H1 (cell line): ENCODE results near the gene TAMALIN. TPM values are rescaled to one million over a fixed set of nuclear protein-coding genes. Genes with fewer than 3 reads are reported as not detected.

Experiments used
- CBX5 ChIP-seq: fragments of 300-800, 300-1000 bp; sonication (generic); IDR thresholded peaks from 2 replicates; pipeline ENCODE4 v1.7.1; 2016; ENCODE audit warnings: antibody characterized with exemption, low read length, low read depth
- JUND ChIP-seq: IDR thresholded peaks from 2 replicates; pipeline ENCODE4 v1.6.1; 2011; ENCODE audit warnings: mild to moderate bottlenecking, improper control_type of control experiment, low read length
- KDM1A ChIP-seq: fragments of 200-600, 300-600 bp; sonication (generic); IDR thresholded peaks from 2 replicates; pipeline ENCODE4 v1.7.1; 2016; ENCODE audit warnings: mild to moderate bottlenecking, low read length, borderline replicate concordance
- SAP30 ChIP-seq: fragments of 300-600 bp; sonication (generic); IDR thresholded peaks from 2 replicates; pipeline ENCODE4 v1.7.1; 2012; ENCODE audit warnings: low read length, moderate library complexity, mild to moderate bottlenecking, inconsistent platforms; ENCODE audit not compliant: insufficient read depth, insufficient replicate concordance
- TAF1 ChIP-seq: IDR thresholded peaks from 2 replicates; pipeline ENCODE4 v1.6.1; 2011; ENCODE audit warnings: mild to moderate bottlenecking, low read depth, low read length
- TBP ChIP-seq: IDR thresholded peaks from 2 replicates; pipeline ENCODE4 v1.6.1; 2011; ENCODE audit warnings: low read depth, low read length, improper control_type of control experiment
- YY1 ChIP-seq: IDR thresholded peaks from 2 replicates; pipeline ENCODE4 v1.6.1; 2011; ENCODE audit warnings: low read depth, mild to moderate bottlenecking, low read length
- polyA plus RNA-seq, 7 experiments: library from polyadenylated mRNA; depleted of rRNA in 3 of 7; stranded (reverse) in 5 of 7; unstranded in 2 of 7; fragments of >200 nt in 5 of 7; fragments of 200-250 nt in 2 of 7; gene quantifications; 1 replicate in 5 of 7; 2 replicates in 1 of 7; 4 replicates in 1 of 7; pipeline versions ENCODE4 v1.2.1 to v1.2.3, GENCODE V29; 2011 to 2013; ENCODE audit warnings: missing spikeins in 2 of 7, mixed read lengths in 2 of 7
- total RNA-seq: library from RNA; stranded (reverse); fragmentation: NEBNext Ultra II Directional; extraction: Animal tissue kit (Norgen Biotek cat#: 25700); gene quantifications from 2 replicates; pipeline ENCODE4 v1.2.1, GENCODE V29; 2021
- TF ChIP-seq, protein P1 (sequence below): IDR thresholded peaks from 2 replicates; pipeline ENCODE4 v1.6.1; 2012; ENCODE audit warnings: inconsistent platforms

Gene TAMALIN
- total and polyA plus RNA-seq, 2 of the 8 experiments (the other 6 are each of a cell fraction or from before 2014, with no cell fraction given), result 2.6 to 4.9 TPM

- TF ChIP-seq TBP (no peak), KDM1A (no peak), JUND (no peak), YY1 (no peak), SAP30 (no peak), TAF1 (no peak), CBX5 (no peak)
- TF ChIP-seq, protein P1, sequence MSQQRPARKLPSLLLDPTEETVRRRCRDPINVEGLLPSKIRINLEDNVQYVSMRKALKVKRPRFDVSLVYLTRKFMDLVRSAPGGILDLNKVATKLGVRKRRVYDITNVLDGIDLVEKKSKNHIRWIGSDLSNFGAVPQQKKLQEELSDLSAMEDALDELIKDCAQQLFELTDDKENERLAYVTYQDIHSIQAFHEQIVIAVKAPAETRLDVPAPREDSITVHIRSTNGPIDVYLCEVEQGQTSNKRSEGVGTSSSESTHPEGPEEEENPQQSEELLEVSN, result no peak
These were observed 50.3 kb downstream of the TAMALIN start (continued) for GRCh38 chr12:52056801-52057637.
